ENCODE data around the gene ATP6V1B1.

DNA sequence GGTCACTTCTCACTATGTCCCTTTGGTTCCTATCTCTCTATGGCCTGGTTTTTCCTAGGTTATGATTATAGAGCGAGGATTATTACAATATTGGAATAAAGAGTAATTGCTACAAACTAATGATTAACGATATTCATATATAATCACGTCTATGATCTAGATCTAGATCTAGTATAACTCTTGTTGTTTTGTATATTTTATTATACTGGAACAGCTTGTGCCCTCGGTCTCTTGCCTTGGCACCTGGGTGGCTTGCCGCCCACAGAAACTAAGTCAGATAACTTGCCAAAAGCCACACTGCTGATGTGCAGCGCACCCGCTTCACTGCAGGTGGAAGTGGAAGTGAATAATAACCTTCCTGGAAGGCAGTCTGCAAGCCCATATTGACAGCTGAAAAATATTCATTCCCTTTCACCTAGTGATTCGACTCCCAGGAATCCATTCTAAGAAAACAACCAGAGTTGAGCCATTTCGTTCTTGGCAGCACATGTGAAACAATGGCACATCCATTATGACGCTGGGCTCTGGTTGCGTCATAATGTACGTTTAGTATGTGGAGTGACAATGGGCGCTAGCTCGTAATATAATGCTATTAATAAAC is 42.0 kb downstream of the ATP6V1B1 start:
- no peak for TF ChIP-seq POLR2A (IDR thresholded peaks at IDR 0.05)
- TF ChIP-seq, protein P1, sequence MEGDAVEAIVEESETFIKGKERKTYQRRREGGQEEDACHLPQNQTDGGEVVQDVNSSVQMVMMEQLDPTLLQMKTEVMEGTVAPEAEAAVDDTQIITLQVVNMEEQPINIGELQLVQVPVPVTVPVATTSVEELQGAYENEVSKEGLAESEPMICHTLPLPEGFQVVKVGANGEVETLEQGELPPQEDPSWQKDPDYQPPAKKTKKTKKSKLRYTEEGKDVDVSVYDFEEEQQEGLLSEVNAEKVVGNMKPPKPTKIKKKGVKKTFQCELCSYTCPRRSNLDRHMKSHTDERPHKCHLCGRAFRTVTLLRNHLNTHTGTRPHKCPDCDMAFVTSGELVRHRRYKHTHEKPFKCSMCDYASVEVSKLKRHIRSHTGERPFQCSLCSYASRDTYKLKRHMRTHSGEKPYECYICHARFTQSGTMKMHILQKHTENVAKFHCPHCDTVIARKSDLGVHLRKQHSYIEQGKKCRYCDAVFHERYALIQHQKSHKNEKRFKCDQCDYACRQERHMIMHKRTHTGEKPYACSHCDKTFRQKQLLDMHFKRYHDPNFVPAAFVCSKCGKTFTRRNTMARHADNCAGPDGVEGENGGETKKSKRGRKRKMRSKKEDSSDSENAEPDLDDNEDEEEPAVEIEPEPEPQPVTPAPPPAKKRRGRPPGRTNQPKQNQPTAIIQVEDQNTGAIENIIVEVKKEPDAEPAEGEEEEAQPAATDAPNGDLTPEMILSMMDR (IDR thresholded peaks at IDR 0.05) = no peak
